Measurements from ENCODE around the gene ADAM33. TPM values are rescaled to one million over a fixed set of nuclear protein-coding genes. Genes with fewer than 3 reads are reported as not detected.

Gene ADAM33
- total and polyA plus RNA-seq, 2 of the 8 experiments (the other 6 are each of a cell fraction or from before 2014, with no cell fraction given) = 4.2 to 6.0 TPM

- no peaks in the 10 kb centered on the region for H4K20me1 ChIP-seq (replicated peaks in 1 of 2; ENCODE audit: control insufficient read depth in 1 of 2, insufficient read depth in 2 of 2, low read length in 2 of 2)
- H3K4me3 ChIP-seq (ENCODE audit: extremely low read depth in 1 of 4, insufficient read depth in 2 of 4, low read depth in 3 of 4, low read length in 4 of 4) = no peak overlapping the region
- no peak overlapping the region for H3K9ac ChIP-seq (replicated peaks in 1 of 4; ENCODE audit: extremely low read depth in 1 of 4, low read depth in 3 of 4, low read length in 3 of 4)
- H3K4ac ChIP-seq (replicated peaks; ENCODE audit: insufficient read length, low read depth, low read length) = no peak overlapping the region
- no peak for DNase-seq (ENCODE audit: low read depth in 1 of 2, low spot score in 2 of 2)
- H4K8ac ChIP-seq (ENCODE audit: extremely low read depth, insufficient read depth, low read length) = no peak overlapping the region
- 88% methylated on average over 9 of the region's 9 CpGs; no CpG with 5 or more reads in 1 of the 2 experiments for WGBS, 2 experiments (ENCODE audit: extremely low coverage in 1 of 2, insufficient coverage in 1 of 2, insufficient read length in 1 of 2, insufficient replicate concordance in 2 of 2, low coverage in 1 of 2, low lambda C conversion rate in 2 of 2, missing lambda C conversion rate in 1 of 2)
- FAIRE-seq = no peak
- ChIA-PET CTCF (ENCODE audit: partially characterized antibody) (interaction anchor here (0.9 to 1.0 kb wide), 3 partner anchors 9 to 35 kb away, joined by 3 to 5 read pairs (median 4); no protein-coding TSS in a partner anchor), POLR2A (ENCODE audit: partially characterized antibody) (no interaction called here)
- no peak overlapping the region for H2BK12ac ChIP-seq (ENCODE audit: low read depth, low read length)
- H2BK15ac ChIP-seq (ENCODE audit: low read length) = no peak overlapping the region
- no peak overlapping the region for H4K5ac ChIP-seq (ENCODE audit: insufficient read length, low read depth, low read length)
- H3K14ac ChIP-seq (ENCODE audit: insufficient read length) = no peak overlapping the region
- H2AK5ac ChIP-seq (ENCODE audit: low read depth, low read length) = no peak overlapping the region
- no peaks in the 10 kb centered on the region for H3K23me2 ChIP-seq (ENCODE audit: low read depth, low read length)
- no peaks in the 10 kb centered on the region for H3K79me1 ChIP-seq (ENCODE audit: low read depth, low read length)
- H2AFZ ChIP-seq (ENCODE audit: low read length) = no peak overlapping the region
- H3K36me3 ChIP-seq (ENCODE audit: control insufficient read depth in 2 of 4, insufficient read depth in 4 of 4, low read length in 3 of 4) = no peaks in the 10 kb centered on the region
- no peak overlapping the region for H4K91ac ChIP-seq (replicated peaks; ENCODE audit: insufficient read length, low read length)
- no peak overlapping the region for H3K4me2 ChIP-seq (ENCODE audit: insufficient read depth in 1 of 2, low read depth in 2 of 2, low read length in 2 of 2)
- no peak overlapping the region for H3K27ac ChIP-seq (ENCODE audit: low read depth, low read length)
- no peak overlapping the region for H2BK20ac ChIP-seq (ENCODE audit: low read length)
- no peak overlapping the region for H3K23ac ChIP-seq (ENCODE audit: insufficient read length)
- no peaks in the 10 kb centered on the region; a peak in 1 of 7 replicates for H3K4me1 ChIP-seq (replicated peaks in 1 of 4; ENCODE audit: control insufficient read depth in 3 of 4, insufficient read depth in 4 of 4, low read length in 3 of 4)
- TF ChIP-seq HDAC6 (IDR thresholded peaks at IDR 0.05; ENCODE audit: low read depth, low read length) (no peak), SRF (IDR thresholded peaks at IDR 0.05; ENCODE audit: low read depth, low read length) (no peak), RXRA (IDR thresholded peaks at IDR 0.05; ENCODE audit: insufficient read depth, low read depth, low read length) (no peak), TCF12 (IDR thresholded peaks at IDR 0.05; ENCODE audit: low read depth, low read length) (no peak), EP300 (IDR thresholded peaks at IDR 0.05; ENCODE audit: borderline replicate concordance in 1 of 2, low read depth in 2 of 2, low read length in 2 of 2) (no peak), E2F6 (IDR thresholded peaks at IDR 0.05) (no peak), SIN3A (conservative IDR thresholded peaks at IDR 0.05 in 1 of 2, IDR thresholded peaks at IDR 0.05 in 1 of 2; ENCODE audit: low read depth in 1 of 2, low read length in 2 of 2) (no peak), RAD21 (IDR thresholded peaks at IDR 0.05 in 1 of 2, conservative IDR thresholded peaks at IDR 0.05 in 1 of 2; ENCODE audit: low read depth in 2 of 2, low read length in 2 of 2) (no peak)
- no peaks in the 10 kb centered on the region for H3K9me3 ChIP-seq (ENCODE audit: insufficient read depth in 2 of 2, low read depth in 1 of 2, low read length in 1 of 2)
- no peaks in the 10 kb centered on the region for H3K79me2 ChIP-seq (ENCODE audit: control insufficient read depth in 1 of 2, insufficient read depth in 2 of 2, low read length in 2 of 2)
- H2BK120ac ChIP-seq (replicated peaks; ENCODE audit: low read depth, low read length) = no peak overlapping the region
- no peak overlapping the region for H2BK5ac ChIP-seq (ENCODE audit: low read depth, low read length)
- H3K56ac ChIP-seq (replicated peaks; ENCODE audit: insufficient read length, low read depth, low read length) = no peak overlapping the region
- no peak overlapping the region for H3K18ac ChIP-seq (ENCODE audit: extremely low read depth, low read length)
- no peaks in the 10 kb centered on the region for H3K27me3 ChIP-seq (replicated peaks in 1 of 4; ENCODE audit: control insufficient read depth in 3 of 4, extremely low read depth in 1 of 4, insufficient read depth in 3 of 4, low read length in 3 of 4)
Measured at GRCh38 chr20:3652221-3652620, 29.6 kb downstream of the ADAM33 start.

Data from H1 (cell line).